Activated naive CD4-positive, alpha-beta T cell treated with anti-CD3 and anti-CD28 coated beads, Interleukin-2, amount 50 U/mL, for 16 hours (primary cell): ENCODE data around the gene RAB21.
"Not testable (repeated sequence)": the region's sequence is repeated elsewhere in the genome, so short reads cannot be mapped to it uniquely, and the experiment has no call there.

Source experiments
- DNase-seq: peaks from one replicate; pipeline ENCODE4 v3.0.0-alpha.2; 2020

Gene RAB21

DNA sequence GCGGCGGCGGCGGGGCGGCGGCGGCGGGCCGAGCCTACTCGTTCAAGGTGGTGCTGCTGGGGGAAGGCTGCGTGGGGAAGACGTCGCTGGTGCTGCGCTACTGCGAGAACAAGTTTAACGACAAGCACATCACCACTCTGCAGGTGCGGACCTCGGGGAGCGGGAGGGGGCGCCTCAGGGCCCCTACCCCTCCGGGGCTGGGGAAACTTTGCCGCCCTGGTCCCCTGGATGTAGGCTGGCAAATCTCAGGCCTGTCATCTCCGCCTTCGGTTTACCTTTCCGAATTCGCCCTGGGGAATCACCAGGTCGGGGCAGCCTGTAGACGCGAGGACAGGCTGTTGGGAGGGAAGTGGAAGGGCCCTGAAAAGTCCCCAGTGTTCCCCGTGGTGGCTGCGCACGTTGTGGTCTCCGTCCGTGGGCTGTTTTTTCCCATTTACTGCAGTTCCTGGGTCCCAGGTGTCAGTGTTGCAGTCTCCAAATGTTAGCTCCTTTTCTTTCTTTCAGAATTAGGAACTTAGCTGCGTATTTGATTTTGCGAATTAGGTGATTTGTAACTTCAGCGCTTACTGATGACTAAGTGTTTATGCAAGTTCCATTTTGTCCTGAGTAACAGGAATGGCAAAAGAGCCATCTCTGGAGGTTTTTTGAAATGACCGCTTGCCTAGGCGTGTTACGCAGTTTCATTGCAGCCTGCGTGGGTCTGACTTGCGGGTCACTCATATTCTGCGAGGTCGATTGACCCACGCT lies 656 bp downstream of the RAB21 start:
- DNase-seq = peak; percentile 60

DNA sequence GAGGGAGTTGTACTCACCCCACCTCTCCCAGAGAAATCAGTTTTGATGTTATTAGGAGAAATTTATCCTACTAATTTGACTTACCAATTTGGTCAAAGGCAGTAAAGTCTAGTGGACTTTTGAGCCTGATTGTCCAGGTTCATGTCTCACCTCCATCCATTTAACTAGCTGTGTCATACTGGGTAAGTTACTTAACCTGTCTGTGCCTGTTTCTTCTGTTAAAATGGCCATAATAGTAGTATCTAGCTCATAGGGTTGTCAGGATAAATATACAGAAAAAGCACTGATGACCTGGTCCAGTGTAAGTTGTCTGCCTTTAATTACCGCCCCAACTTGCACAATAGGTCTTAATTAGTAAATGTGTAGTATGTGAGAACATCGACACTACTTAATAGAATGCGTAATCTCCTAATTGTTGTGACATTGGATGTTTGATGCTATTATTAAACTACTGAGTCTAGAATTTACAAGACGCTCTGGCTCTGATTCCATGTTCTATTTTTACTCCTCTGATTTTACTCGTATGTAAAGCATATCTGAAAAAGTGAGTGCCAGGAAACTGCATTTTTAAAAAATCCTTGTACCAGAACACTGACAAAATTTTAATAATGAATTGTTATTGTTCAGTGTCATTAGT lies 1.5 kb downstream of the RAB21 start:
- no peak for DNase-seq

DNA sequence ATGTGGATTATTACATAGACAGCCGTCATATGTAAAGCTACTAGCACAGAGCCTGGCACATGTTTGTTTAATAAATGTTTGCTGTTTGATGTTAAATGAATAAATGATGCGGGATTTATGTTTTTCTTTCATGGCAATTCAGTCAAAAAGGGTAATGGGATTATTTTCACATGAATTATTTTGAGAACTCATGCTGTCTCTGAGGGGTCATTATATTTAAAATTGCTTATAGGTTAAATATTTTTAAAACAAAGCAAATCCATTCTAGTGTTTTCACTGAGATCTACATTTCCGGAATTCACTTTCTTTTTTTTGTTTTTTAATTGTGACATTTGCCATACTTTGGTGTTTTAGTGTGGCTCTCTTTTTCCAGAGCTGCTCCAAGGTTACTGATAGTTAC lies 5.3 kb downstream of the RAB21 start:
- DNase-seq = no peak

DNA sequence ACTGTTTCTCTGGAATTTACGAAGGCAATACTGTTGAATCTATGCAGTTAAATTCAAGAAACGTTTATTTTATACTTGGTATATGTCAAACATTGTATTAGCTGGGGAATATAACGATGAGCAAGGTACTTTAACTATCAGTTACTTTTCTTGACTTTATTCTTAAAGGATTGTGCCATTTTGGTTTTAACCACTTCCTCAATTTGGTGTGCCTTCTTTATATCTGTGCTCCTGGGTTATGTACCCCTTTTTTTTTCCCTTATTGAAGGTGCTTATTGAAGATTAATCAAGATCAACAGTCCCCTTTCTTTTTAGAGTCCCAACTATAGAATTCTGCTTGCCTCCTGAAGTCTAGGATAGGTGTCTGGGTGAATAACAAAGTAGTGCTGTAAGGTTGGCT lies 5.8 kb downstream of the RAB21 start:
- no peak for DNase-seq

DNA sequence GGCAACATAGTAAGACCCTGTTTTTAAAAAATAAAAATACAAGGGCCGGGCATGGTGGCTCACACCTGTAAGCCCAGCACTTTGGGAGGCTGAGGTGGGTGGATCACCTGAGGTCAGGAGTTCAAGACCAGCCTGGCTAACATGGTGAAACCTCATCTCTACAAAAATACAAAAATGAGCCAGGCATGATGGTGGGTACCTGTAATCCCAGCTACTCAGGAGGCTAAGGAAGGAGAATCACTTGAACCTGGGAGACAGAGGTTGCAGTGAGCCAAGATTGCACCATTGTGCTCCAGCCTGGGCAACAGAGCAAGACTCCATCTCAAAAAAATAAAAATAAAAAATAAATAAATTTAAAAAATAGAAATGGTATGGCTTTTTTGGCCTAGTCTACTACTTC lies 6.7 kb downstream of the RAB21 start:
- DNase-seq = not testable (repeated sequence)

DNA sequence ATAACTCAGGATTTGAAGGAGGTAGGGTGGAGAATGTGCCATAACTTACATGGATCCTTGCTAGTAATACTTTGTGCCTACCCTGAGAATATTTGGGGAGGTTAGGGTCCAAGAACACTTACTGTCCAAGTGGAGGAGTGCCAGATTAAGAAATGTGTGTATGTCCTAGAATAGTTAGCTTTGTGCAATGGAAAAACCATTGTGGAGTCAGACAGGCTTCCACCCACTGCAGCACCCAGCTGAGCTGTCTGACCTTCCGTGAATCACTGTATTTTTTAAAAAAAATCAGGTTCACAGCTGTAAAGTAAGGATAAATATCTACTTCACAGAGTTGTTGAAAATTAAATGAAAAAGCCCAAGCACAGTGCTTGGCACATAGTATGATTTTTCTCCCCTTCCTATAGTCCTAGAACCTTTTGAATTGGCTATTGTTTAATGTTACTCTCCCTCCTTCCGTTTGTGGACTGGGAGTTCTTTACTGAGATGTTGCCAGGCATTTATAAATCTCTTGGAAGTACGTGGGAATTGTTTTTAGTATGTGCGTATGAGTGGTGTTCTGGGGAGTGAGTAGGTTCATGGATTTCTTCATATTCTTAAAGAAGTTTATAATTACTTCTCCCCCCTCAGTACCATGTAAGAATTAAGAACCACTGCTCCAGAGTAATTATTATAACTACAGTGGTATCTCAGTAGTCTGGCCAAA lies 9.2 kb downstream of the RAB21 start:
- no peak for DNase-seq

DNA sequence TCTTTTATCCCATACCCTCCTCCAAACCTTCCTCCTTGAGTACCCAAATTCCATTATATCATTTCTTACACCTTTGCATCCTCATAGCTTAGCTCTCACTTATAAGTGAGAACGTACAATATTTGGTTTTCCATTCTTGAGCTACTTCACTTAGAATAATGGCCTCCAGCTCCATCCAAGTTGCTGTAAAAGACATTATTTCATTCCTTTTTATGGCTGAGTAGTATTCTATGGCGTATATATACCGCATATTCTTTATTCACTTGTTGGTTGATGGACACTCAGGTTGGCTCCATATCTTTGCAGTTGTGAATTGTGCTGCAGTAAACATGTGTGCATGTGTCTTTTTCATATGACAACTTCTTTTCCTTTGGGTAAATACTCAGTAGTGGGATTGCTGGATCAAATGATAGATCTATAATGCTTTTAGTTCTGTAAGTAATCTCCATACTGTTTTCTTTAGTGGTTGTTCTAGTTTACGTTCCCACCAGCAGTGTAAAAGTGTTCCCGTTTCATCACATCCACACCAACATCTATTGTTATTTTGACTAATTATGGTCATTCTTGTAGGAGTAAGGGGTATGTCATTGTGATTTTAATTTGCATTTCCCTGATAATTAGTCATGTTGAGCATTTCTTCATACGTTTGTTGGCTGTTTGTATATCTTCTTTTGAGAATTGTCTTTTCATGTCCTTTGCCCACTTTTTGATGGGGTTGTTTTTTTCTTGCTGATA lies 10.1 kb downstream of the RAB21 start:
- DNase-seq = no peak

DNA sequence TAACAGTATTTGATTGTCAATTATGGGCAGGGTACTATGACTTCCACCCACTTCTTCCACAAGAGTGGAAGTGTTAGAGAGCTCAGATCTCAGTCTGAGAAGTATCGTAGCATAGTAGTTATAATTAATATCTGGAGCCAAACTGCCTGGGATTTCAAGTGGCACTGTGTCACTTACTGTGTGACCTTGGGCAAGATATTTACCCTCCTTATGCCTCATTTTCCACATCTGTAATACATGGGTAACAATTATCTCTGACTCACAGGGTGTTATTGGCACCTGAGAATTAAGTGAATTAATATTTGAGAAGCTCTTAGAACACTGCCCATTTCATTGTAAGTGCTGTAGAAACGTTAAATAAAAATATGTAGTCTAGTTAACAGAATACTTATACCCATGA lies 11.5 kb downstream of the RAB21 start:
- no peak for DNase-seq

DNA sequence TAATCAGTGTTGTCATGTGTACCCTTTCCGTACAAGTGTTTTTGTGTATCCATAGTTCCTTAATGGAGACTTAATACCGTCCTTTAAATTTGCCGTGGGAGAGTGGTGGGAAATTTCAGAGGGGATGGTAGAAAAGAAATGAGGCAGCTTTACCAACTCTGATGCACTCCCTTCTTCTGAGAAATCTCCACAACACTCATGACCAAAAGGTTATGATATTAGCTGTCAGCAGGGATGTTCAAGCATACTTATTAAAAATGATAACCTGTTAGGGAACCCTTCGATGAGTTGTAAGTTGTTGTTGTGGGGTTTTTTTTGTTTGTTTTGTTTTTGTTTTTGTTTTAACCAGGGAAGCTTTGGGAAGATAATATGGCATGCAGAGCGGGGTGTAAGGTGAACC lies 12.5 kb downstream of the RAB21 start:
- no peak for DNase-seq

DNA sequence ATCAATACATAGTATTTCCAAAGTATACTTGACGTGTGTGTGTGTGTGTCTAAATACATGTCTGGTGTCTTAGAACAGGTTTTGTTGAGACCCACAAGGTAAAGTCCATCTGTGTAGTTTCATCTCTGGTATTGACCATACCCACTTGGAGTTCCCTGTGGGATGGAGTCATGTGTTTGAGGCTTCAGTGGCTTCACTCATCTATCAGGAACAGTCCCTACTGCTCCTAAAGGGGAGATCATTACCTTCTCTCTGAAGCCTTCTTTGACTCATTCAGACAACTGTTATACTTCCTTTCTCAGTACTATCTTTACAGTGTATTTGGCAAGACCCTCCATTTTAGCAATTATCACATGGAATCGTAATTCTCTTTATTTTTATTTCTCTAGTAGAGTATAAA lies 14.2 kb downstream of the RAB21 start:
- DNase-seq = no peak

DNA sequence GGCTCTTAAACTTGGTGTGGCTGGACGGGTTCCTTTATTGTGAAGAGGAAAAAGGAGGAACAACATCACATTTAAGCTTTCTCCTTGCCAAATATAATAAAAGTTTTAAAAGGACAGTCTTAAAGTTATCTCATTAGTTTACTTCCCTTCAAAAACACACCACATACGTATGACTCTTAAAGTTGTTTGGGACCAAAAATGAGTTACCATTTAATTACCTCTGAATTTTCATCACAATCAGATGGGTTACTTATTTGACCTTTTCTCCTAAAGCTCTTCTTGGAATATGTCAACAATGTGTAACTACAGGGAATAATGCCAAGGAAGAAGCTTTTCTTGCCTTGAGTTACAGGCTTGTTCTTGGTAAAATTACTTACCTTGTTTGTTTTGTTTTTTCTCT lies 16.4 kb downstream of the RAB21 start:
- no peak for DNase-seq

DNA sequence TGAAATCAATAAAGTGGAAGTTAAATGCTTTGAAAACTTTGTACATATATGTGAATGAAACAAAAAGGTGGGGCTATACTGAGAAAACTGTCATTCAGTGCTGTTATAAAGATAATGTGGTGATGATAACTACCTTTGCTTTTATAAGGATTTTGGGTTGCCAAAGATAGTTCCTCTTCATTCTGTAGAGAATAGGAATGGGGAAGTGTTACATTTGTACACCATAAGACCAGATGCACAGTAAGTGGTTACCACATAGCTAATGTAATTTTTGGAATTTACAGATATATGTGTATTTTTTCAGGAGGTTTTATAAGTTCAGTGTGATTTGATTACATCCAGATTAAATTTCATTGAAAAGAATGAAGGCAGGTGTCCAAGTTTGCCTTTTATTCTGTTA lies 18.1 kb downstream of the RAB21 start:
- DNase-seq = no peak

DNA sequence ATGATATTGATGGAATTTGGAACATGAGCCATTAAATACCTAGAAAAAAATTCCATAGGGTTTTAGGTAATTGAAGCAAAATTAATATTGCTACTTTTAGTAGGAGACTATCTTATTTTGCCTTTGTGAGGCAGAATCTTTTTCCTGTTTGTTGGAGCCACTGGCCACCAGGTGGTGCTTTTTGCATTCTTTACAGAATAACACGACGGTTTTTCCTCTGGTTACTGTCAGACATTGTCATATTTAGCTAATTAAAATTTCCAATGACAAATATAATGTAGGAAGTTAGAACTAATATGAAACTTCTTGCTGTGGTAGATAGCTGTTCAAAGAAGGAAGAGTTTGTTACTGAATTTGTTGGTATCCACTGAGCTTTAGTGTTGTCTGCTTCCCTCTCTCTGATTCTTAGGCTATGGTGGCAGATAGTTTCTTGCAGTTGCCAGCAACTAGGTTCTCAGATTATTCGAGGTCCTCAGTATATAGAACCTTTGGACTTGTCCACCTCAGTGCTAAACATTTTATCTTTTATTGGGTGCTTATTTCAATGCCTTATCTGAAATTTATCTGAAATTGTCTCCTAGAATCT lies 25.7 kb downstream of the RAB21 start:
- peak; percentile 38 for DNase-seq

DNA sequence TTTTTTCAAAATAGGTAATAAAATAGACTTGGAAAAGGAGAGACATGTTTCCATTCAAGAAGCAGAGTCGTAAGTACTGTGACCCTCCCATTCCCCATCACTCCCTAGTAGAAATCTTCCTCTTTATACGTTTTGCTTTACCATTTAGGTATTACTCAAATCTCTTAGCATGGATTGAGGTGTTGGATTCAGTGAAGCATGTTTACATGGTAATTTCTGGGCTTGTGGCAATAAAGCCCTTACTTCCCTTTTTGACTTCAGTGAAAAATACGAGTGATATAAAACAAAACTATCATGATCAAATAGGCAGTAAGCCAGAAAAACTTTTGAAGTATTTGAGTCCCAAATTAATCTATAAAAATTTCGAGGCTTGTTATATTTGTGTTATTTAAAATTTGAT lies 27.4 kb downstream of the RAB21 start:
- no peak for DNase-seq

DNA sequence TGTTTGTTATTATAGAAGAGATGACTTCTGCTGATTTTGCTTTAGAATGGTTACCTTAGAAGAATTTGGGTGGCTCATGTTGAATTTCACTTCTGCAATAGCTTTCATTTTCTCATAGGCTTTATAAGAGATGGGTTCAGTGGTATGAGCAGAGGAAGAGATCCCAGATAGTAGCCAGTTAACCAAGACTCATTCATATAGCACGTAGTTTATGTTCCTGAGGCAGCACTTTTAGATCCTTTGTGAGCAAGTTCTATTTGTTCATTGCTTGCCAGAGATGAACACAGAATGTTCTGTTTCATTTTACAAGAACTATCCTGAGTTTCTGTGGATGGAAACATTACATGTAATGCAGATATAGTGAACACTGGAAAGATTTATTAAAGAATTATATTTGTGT lies 32.2 kb downstream of the RAB21 start:
- DNase-seq = no peak

DNA sequence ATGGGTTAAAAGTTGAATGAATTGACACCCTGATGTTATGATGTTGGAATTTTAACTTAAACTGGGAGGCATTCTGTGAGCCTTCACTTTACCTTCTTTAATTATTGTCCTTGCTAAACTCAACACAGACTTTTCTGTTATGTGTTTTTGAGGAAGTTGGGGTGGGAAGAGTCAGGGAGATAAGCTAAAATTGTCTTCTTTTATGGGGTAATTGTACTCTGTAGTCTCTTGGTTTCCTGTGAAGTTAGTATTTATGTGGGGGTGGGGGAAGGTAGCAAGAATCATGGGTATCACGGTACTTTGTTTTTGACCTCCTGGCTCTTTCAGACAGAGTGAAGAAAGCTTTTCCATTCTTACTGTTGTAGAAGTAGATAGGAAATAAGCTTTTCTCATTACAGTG lies 32.9 kb downstream of the RAB21 start:
- no peak for DNase-seq

DNA sequence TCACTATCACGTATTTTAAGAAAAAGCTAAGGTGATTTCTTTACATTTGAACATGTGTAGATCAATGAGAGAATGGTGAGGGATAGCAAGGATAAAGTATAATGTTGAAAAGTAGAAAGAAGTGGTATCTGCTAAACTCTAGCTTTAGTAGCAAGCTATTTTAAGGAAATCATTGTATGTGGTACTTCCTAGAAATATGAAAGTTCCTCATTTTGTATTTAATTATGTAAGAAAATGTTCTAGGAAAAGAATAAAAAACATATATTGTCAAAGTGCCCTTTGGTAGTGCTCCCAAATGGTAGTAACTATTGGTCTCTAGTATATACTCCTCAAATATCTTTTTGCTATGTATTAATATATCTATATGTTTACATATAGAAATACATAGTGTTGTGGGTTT lies 35.7 kb downstream of the RAB21 start:
- DNase-seq = no peak

DNA sequence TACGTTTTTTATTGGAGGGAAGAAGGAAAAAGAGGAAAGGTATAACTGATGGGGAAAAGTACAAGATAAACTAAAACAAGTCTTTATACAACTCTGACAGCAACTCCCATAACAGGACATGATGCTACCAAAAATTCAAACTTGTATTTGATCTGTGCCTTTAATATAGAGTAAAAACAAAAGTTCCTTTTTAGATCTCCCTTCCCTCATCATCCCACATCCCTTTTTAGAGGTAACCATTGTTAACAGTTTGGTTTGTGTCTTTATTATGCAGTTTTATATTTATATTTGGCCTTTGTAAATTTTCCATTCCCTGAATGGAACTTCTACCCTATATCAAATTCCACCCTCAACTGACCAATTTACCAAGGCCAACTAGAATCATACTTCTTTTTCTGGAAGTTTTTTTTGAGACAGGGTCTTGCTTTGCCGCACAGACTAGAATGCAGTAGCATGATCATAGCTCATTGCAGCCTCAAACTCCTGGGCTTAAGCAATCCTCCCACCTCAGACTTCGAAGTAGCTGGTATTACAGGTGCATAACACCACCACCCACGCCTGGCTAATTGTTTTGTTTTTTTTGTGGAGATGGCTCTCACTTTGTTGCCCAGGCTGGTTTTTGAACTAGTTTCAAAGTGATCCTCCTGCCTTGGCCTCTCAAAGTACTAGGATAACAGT lies 36.9 kb downstream of the RAB21 start:
- DNase-seq = no peak

DNA sequence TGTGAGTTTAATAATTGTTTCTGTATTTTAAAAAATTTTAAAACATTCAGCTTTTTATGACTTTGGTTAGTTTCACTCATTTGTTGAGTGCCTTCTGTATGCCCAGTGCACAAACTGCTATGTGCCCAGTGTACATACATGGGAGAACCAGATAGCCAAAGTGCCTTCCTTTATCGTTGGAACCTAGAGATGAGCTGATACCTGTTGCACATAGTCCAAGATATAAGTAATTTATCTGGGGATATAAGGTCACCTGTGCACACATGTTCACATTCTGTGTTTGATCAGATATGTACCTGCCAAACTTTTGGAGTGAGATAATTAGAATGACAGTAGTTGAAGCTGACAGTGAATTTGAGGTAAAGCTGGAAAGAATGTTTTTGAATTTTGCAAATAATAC lies 37.9 kb downstream of the RAB21 start:
- DNase-seq = no peak

DNA sequence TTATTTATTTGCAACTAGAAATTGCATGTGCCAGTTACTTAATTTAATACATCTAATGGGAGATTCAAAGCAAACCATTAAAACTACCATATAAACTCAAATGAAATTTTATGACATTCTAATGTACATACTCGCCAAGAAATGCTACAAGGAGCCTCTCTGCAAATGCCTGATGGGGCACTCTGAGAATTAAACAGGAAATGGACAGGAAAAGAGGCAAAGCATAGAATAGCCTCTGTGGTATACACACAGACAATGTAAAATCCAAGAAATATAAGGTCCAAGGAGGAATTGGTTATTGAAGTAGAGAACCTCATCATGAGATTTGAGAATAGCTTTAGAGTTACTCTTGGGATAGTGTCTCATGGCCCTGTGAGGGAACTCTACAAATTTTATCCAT lies 41.2 kb downstream of the RAB21 start:
- DNase-seq = no peak

DNA sequence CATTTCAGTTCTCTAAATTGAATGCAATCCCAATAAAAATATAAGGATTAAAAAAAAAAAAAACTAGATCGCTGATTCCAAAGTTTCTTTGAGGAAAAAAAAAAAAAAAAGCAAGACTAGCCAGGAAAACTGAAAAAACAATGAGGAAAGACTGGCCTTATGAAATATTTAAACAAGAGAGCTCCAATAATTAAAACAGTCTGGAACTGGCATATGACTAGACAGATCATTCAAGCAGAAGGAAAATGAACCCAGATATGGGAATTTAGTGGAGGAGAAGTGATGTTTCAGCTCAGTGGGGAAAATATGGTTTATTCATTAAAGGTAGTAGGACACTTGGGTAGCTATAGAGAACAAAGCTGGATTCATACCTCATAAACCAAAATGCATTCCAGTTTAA lies 42.9 kb downstream of the RAB21 start:
- no peak for DNase-seq

DNA sequence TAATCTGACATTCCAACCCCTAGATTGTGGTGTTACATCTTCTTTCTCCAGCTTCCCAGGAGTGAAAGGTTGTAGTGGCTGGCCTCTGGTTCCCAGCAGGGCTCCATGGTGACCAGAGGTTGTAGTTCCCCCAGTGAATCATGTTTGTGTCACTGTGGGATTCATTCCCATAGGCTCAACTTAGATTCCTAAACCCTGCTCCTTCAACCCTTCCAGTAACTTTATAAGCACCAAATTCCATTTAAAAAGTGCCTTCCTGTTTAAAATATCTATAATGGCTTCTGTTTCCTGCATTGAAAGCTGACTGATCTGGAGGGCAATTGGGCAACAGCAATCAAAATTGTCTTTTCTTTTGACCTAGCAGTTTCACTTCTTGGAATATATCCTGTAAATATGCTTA lies 44.4 kb downstream of the RAB21 start:
- no peak for DNase-seq

DNA sequence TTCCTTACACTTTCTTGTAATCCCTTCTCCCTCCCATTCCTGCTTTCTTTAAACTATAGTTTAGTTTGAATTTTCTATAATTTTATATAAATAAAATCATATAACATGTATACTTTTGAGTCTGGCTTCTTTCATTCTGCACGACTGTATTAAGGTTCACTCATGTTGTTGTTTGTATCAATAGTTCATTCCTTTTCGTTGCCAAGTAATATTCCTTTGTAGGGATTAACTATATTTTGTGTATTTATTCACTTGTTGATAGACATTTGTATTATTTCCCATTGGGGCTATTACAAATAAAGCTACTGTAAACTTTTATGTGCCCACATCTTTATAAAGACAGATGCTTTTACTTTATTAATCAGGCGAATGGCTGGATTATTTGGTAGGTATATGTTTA lies 45.5 kb downstream of the RAB21 start:
- no peak for DNase-seq
